ENCODE measurements around the gene ING5.
A peak's percentile ranks its signal among the peaks of the same experiment; 100 is the strongest.
"Not testable (repeated sequence)": the region's sequence is repeated elsewhere in the genome, so short reads cannot be mapped to it uniquely, and the experiment has no call there.

The ING5 gene

GRCh38 chr2:241708879-241709278, 7.0 kb downstream of the ING5 start:
- DNase-seq, result no peak

- DNase-seq, result no peak
These were observed 17.3 kb downstream of the ING5 start for GRCh38 chr2:241719093-241719492.

- DNase-seq, result no peak
These were observed 18.3 kb downstream of the ING5 start for GRCh38 chr2:241720099-241720498.

- no peak for DNase-seq
These were observed 18.7 kb downstream of the ING5 start for GRCh38 chr2:241720560-241720959.

- no peak for DNase-seq
These were observed 20.0 kb downstream of the ING5 start for GRCh38 chr2:241721852-241722251.

- no peak for DNase-seq
These were observed 21.1 kb downstream of the ING5 start for GRCh38 chr2:241722896-241723454.

- no peak for DNase-seq
These were observed 22.6 kb downstream of the ING5 start for GRCh38 chr2:241724259-241724974.

- no peak for DNase-seq
These were observed 23.4 kb downstream of the ING5 start for GRCh38 chr2:241724975-241725870.

GRCh38 chr2:241726459-241726858, 24.6 kb downstream of the ING5 start:
- no peak for DNase-seq

- no peak for DNase-seq
These were observed 26.2 kb downstream of the ING5 start for GRCh38 chr2:241728000-241728399.

GRCh38 chr2:241728627-241729026, 26.8 kb downstream of the ING5 start:
- no peak for DNase-seq

GRCh38 chr2:241729868-241730267, 28.0 kb downstream of the ING5 start:
- DNase-seq, result no peak

GRCh38 chr2:241730671-241731293, 28.9 kb downstream of the ING5 start:
- DNase-seq, result no peak

- not testable (repeated sequence) for DNase-seq
These were observed 30.8 kb downstream of the ING5 start for GRCh38 chr2:241732513-241733186.

GRCh38 chr2:241733391-241734207, 31.8 kb downstream of the ING5 start:
- no peak for DNase-seq

GRCh38 chr2:241734208-241734466, 32.3 kb downstream of the ING5 start:
- no peak for DNase-seq

GRCh38 chr2:241734467-241735208, 32.8 kb downstream of the ING5 start, which contains the start of gene D2HGDH:
D2HGDH (plus strand) TSS chr2:241734630; CDS start chr2:241735225, 595 bp downstream.
- peak; percentile 72 for DNase-seq

- DNase-seq, result no peak
These were observed 34.3 kb downstream of the ING5 start for GRCh38 chr2:241736111-241736510.

GRCh38 chr2:241738040-241738686, 36.3 kb downstream of the ING5 start:
- DNase-seq, result no peak

- no peak for DNase-seq
These were observed 37.3 kb downstream of the ING5 start for GRCh38 chr2:241739177-241739576.

GRCh38 chr2:241739651-241740050, 37.8 kb downstream of the ING5 start:
- DNase-seq, result peak; percentile 48
